Stomach (tissue), 4 donors: Measurements from ENCODE around the gene ZNF43.

Experiments used
- POLR2A ChIP-seq, 4 donors: fragments of 450-650 bp; IDR thresholded peaks; one replicate each; pipeline ENCODE4 v1.6.1; 2016; ENCODE audit warnings: antibody characterized with exemption in 4 of 4, control low read depth in 2 of 4, mild to moderate bottlenecking in 1 of 4, moderate library complexity in 1 of 4
- TF ChIP-seq, protein P1 (sequence below), 7 experiments: fragments of 450-650 bp in 4 of 7; fragments of 200-600 bp in 3 of 7; sonication (generic) in 3 of 7; IDR thresholded peaks; one replicate each; pipeline ENCODE4 v1.5.1; 2016 to 2019; ENCODE audit warnings: antibody characterized with exemption in 7 of 7, control low read depth in 2 of 7, mild to moderate bottlenecking in 1 of 7

GRCh38 chr19:21851596-21852345 is 15.8 kb upstream of the ZNF43 start:
- TF ChIP-seq, protein P1, sequence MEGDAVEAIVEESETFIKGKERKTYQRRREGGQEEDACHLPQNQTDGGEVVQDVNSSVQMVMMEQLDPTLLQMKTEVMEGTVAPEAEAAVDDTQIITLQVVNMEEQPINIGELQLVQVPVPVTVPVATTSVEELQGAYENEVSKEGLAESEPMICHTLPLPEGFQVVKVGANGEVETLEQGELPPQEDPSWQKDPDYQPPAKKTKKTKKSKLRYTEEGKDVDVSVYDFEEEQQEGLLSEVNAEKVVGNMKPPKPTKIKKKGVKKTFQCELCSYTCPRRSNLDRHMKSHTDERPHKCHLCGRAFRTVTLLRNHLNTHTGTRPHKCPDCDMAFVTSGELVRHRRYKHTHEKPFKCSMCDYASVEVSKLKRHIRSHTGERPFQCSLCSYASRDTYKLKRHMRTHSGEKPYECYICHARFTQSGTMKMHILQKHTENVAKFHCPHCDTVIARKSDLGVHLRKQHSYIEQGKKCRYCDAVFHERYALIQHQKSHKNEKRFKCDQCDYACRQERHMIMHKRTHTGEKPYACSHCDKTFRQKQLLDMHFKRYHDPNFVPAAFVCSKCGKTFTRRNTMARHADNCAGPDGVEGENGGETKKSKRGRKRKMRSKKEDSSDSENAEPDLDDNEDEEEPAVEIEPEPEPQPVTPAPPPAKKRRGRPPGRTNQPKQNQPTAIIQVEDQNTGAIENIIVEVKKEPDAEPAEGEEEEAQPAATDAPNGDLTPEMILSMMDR (IDR thresholded peaks at IDR 0.05): no peak
- TF ChIP-seq POLR2A (IDR thresholded peaks at IDR 0.05): no peak
